Endothelial cell of umbilical vein (primary cell): ENCODE results near the gene FAM118B. TPM values are rescaled to one million over a fixed set of nuclear protein-coding genes. Genes with fewer than 3 reads are reported as not detected.

Experiments
- BruUV-seq: library from RNA; stranded (reverse); fragments of 400-500 nt; replicated peaks from 2 replicates; lab custom pipeline; 2021; lab: Mats Ljungman, UMichigan
- CTCF ChIA-PET: fragments of 300-600, 350-600 bp; sonication (Branson Sonifier 250); formaldehyde crosslinking; loops from one replicate; lab custom pipeline; 2021; ENCODE audit warnings: antibody characterized with exemption, inconsistent platforms; lab: Charles Lee
- POLR2A ChIA-PET: fragments of 300-600, 350-600 bp; sonication (Branson Sonifier 250); formaldehyde crosslinking; loops from one replicate; lab custom pipeline; 2021; ENCODE audit warnings: antibody characterized with exemption, inconsistent platforms; lab: Charles Lee
- DNase-seq: peaks from one replicate; pipeline ENCODE4 v3.0.0-alpha.2; 2011; ENCODE audit warnings: low read depth, low spot score
- FAIRE-seq: peaks from 2 replicates; lab custom pipeline; 2011; peaks lifted over from hg19 to GRCh38; lab: Jason Lieb, UNC
- H2AFZ ChIP-seq: 2 replicates; pipeline ENCODE4 v1.6.0; 2012; ENCODE audit warnings: low read depth, low read length, control low read depth, inconsistent platforms
- H3K27ac ChIP-seq: 2 replicates; pipeline ENCODE4 v1.5.1; 2011; ENCODE audit warnings: low read depth, mild to moderate bottlenecking, control low read depth, low read length, moderate library complexity; ENCODE audit not compliant: insufficient read depth
- H3K27me3 ChIP-seq, 2 experiments: 2 replicates each; pipeline versions ENCODE4 v1.6.0 to v1.6.1; 2011; ENCODE audit warnings: low read length in 2 of 2, mixed read lengths in 1 of 2; ENCODE audit not compliant: control insufficient read depth in 2 of 2, insufficient read depth in 2 of 2
- H3K36me3 ChIP-seq, 2 experiments: 2 replicates in 1 of 2; 3 replicates in 1 of 2; pipeline ENCODE4 v1.5.1; 2011; ENCODE audit warnings: low read length in 2 of 2, mild to moderate bottlenecking in 1 of 2, moderate library complexity in 1 of 2; ENCODE audit not compliant: control insufficient read depth in 2 of 2, insufficient read depth in 2 of 2; ENCODE audit errors: extremely low read depth in 1 of 2
- H3K4me1 ChIP-seq: 3 replicates; pipeline ENCODE4 v1.5.1; 2011; ENCODE audit warnings: mild to moderate bottlenecking, low read length; ENCODE audit not compliant: control insufficient read depth, insufficient read depth; ENCODE audit errors: extremely low read depth
- H3K4me2 ChIP-seq: 2 replicates; pipeline ENCODE4 v1.6.1; 2011; ENCODE audit warnings: low read length, control low read depth, mixed read lengths; ENCODE audit not compliant: insufficient read depth
- H3K4me3 ChIP-seq, 3 experiments: fragments of 200-600 bp in 1 of 3; sonication (generic), shearing (Covaris generic) in 1 of 3; replicated peaks in 1 of 3; 2 replicates each; pipeline ENCODE4 v1.5.1; 2011 to 2016; ENCODE audit warnings: control low read depth in 3 of 3, low read length in 3 of 3, mild to moderate bottlenecking in 2 of 3, inconsistent platforms in 1 of 3, low read depth in 1 of 3, moderate library complexity in 1 of 3; ENCODE audit not compliant: insufficient read depth in 1 of 3
- H3K79me2 ChIP-seq: 2 replicates; pipeline ENCODE4 v1.6.0; 2012; ENCODE audit warnings: low read length, inconsistent platforms; ENCODE audit not compliant: control insufficient read depth, insufficient read depth
- H3K9ac ChIP-seq: replicated peaks from 2 replicates; pipeline ENCODE3; 2011; ENCODE audit warnings: low read length, control low read depth; ENCODE audit not compliant: insufficient read depth; ENCODE audit errors: extremely low read depth
- H3K9me1 ChIP-seq: replicated peaks from 3 replicates; pipeline ENCODE4 v1.6.0; 2011; ENCODE audit warnings: mild to moderate bottlenecking, low read length; ENCODE audit not compliant: control insufficient read depth, insufficient read depth; ENCODE audit errors: extremely low read depth
- H3K9me3 ChIP-seq: replicated peaks from 2 replicates; pipeline ENCODE4 v1.5.1; 2012; ENCODE audit warnings: low read length, inconsistent platforms; ENCODE audit not compliant: control insufficient read depth, insufficient read depth
- H4K20me1 ChIP-seq: replicated peaks from 2 replicates; pipeline ENCODE3; 2011; ENCODE audit warnings: mild to moderate bottlenecking, low read length; ENCODE audit not compliant: control insufficient read depth, insufficient read depth; ENCODE audit errors: extremely low read depth
- EZH2 ChIP-seq: IDR thresholded peaks from 2 replicates; pipeline ENCODE4 v1.6.1; 2012; ENCODE audit warnings: borderline replicate concordance, low read depth, mild to moderate bottlenecking, moderate library complexity, low read length, inconsistent platforms; ENCODE audit not compliant: severe bottlenecking
- FOS ChIP-seq: IDR thresholded peaks from 2 replicates; pipeline ENCODE4 v1.6.1; 2011; ENCODE audit warnings: mild to moderate bottlenecking, low read length, moderate library complexity, borderline replicate concordance; ENCODE audit not compliant: insufficient read depth
- GATA2 ChIP-seq: IDR thresholded peaks from 2 replicates; pipeline ENCODE4 v1.7.0; 2011; ENCODE audit warnings: low read depth, mild to moderate bottlenecking, moderate library complexity, mixed read lengths, low read length; ENCODE audit not compliant: insufficient read length, insufficient read depth
- JUN ChIP-seq: IDR thresholded peaks from 2 replicates; pipeline ENCODE4 v1.6.1; 2011; ENCODE audit warnings: borderline replicate concordance, low read depth; ENCODE audit not compliant: insufficient read length, insufficient read depth
- MYC ChIP-seq: IDR thresholded peaks from one replicate; pipeline ENCODE4 v1.6.1; 2011; ENCODE audit warnings: mild to moderate bottlenecking, low read depth, low read length
- POLR2A ChIP-seq: IDR thresholded peaks from 2 replicates; pipeline ENCODE4 v1.6.1; 2012; ENCODE audit warnings: low read depth, mild to moderate bottlenecking, control low read depth, low read length
- POLR2AphosphoS5 ChIP-seq: IDR thresholded peaks from 2 replicates; pipeline ENCODE4 v1.6.1; 2012; ENCODE audit warnings: low read depth, mild to moderate bottlenecking, control low read depth, low read length, moderate library complexity; ENCODE audit not compliant: insufficient read depth
- dilution Hi-C: fragments of 300-500 bp; cut with MboI; formaldehyde crosslinking; loops from one replicate; pipeline ENCODE4 v1.15.0; 2019; ENCODE audit warnings: low sequenced_read_pairs; ENCODE audit not compliant: extremely low pct_ligation_motif_present
- intact Hi-C: fragments of 100-400 bp; cut with micrococcal nuclease; formaldehyde crosslinking; loops from one replicate; pipeline ENCODE4 v1.10.0; 2022
- polyA plus RNA-seq, 4 experiments: library from polyadenylated mRNA; depleted of rRNA in 3 of 4; stranded (reverse) in 3 of 4; unstranded in 1 of 4; fragments of >200 nt; gene quantifications; 2 replicates each; pipeline versions ENCODE4 v1.2.1 to v1.2.3, GENCODE V29; 2011 to 2012; ENCODE audit warnings: missing spikeins in 1 of 4
- total RNA-seq: library from RNA; stranded (reverse); gene quantifications from 2 replicates; pipeline ENCODE4 v1.2.3, GENCODE V29; 2021
- TF ChIP-seq, protein P1 (sequence below): IDR thresholded peaks from 2 replicates; pipeline ENCODE4 v1.6.1; 2011; ENCODE audit not compliant: insufficient read depth, insufficient read length
- TF ChIP-seq, protein P2 (sequence below), 2 donors: IDR thresholded peaks; 1 replicate in 1 of 2; 2 replicates in 1 of 2; pipeline ENCODE4 v1.5.1; 2011; ENCODE audit warnings: low read length in 2 of 2, mild to moderate bottlenecking in 2 of 2, moderate library complexity in 2 of 2, control low read depth in 1 of 2, inconsistent platforms in 1 of 2, low read depth in 1 of 2; ENCODE audit not compliant: insufficient read depth in 1 of 2; ENCODE audit errors: extremely low read depth in 1 of 2

Gene FAM118B
- total and polyA plus RNA-seq, 2 donors (not counting 3 experiments of a cell fraction or from before 2014, with no cell fraction given): 26.6 to 35.8 TPM

DNA sequence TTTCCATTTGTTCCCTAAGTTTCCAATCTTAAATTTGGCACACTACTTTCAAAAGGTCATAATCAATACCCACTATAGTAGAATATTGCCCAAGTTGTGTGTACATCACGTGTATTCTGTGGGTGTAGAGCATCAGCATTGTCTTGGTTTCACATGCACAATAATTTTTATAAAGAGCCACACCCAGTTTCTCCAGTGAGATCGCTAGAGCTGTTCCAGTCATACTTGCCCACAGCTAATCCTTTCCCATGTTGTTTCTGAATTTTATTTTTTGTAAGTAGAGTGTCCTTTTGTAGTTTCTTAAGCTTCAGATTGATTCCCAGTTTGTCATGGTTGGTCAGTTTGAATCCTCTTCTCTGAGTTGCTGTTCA, 13.7 kb downstream of the FAM118B start:
- H3K9me1 ChIP-seq: no peaks in the 10 kb centered on the region
- H3K27ac ChIP-seq: no peak overlapping the region
- H3K9me3 ChIP-seq: no peaks in the 10 kb centered on the region
- no peaks in the 10 kb centered on the region for H3K36me3 ChIP-seq
- POLR2A ChIA-PET: no interaction called here
- peaks cover 3% of the 10 kb centered on the region for H4K20me1 ChIP-seq
- BruUV-seq: no TSS peak
- H3K4me3 ChIP-seq: no peak overlapping the region
- peaks cover 39% of the 10 kb centered on the region for H3K79me2 ChIP-seq
- no peaks in the 10 kb centered on the region for H3K27me3 ChIP-seq
- FAIRE-seq: no peak
- peaks cover 8% of the 10 kb centered on the region for H3K4me1 ChIP-seq
- no peak for DNase-seq
- TF ChIP-seq JUN (no peak), GATA2 (no peak), EZH2 (no peak), POLR2A (no peak), FOS (no peak), POLR2AphosphoS5 (no peak), MYC (no peak)
- TF ChIP-seq, protein P1, sequence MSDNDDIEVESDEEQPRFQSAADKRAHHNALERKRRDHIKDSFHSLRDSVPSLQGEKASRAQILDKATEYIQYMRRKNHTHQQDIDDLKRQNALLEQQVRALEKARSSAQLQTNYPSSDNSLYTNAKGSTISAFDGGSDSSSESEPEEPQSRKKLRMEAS: no peak
- TF ChIP-seq, protein P2, sequence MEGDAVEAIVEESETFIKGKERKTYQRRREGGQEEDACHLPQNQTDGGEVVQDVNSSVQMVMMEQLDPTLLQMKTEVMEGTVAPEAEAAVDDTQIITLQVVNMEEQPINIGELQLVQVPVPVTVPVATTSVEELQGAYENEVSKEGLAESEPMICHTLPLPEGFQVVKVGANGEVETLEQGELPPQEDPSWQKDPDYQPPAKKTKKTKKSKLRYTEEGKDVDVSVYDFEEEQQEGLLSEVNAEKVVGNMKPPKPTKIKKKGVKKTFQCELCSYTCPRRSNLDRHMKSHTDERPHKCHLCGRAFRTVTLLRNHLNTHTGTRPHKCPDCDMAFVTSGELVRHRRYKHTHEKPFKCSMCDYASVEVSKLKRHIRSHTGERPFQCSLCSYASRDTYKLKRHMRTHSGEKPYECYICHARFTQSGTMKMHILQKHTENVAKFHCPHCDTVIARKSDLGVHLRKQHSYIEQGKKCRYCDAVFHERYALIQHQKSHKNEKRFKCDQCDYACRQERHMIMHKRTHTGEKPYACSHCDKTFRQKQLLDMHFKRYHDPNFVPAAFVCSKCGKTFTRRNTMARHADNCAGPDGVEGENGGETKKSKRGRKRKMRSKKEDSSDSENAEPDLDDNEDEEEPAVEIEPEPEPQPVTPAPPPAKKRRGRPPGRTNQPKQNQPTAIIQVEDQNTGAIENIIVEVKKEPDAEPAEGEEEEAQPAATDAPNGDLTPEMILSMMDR (IDR thresholded peaks at IDR 0.05; ENCODE audit: extremely low read depth in 1 of 2, insufficient read depth in 1 of 2, low read depth in 1 of 2, low read length in 2 of 2): no peak
- CTCF ChIA-PET: interaction anchor here (1.4 kb wide), 1 partner anchor 13 kb away, joined by 4 read pairs; the partner anchor contains the start of gene FAM118B
- intact Hi-C loops (no loop called here), dilution Hi-C loops (no loop called here)
- H2AFZ ChIP-seq: no peak overlapping the region
- H3K4me2 ChIP-seq: no peak overlapping the region
- no peak overlapping the region for H3K9ac ChIP-seq
